Breast epithelium (tissue), 3 donors: ENCODE measurements around the gene MUCL1.

Experiments used
- CTCF ChIP-seq, 3 donors: fragments of 450-650 bp; IDR thresholded peaks; one replicate each; pipeline ENCODE4 v1.5.1; 2016 to 2017; ENCODE audit warnings: antibody characterized with exemption in 3 of 3, mild to moderate bottlenecking in 3 of 3, moderate library complexity in 3 of 3
- POLR2A ChIP-seq: fragments of 450-650 bp; IDR thresholded peaks from one replicate; pipeline ENCODE4 v1.6.1; 2016; ENCODE audit warnings: antibody characterized with exemption, mild to moderate bottlenecking, moderate library complexity
- POLR2AphosphoS5 ChIP-seq, 3 donors: sonication (generic); formaldehyde crosslinking; IDR thresholded peaks; one replicate each; pipeline ENCODE4 v1.6.1; 2017; ENCODE audit warnings: antibody characterized with exemption in 3 of 3

- TF ChIP-seq CTCF (IDR thresholded peaks at IDR 0.05): no peak
- no peak for TF ChIP-seq POLR2A
- TF ChIP-seq POLR2AphosphoS5 (IDR thresholded peaks at IDR 0.05): no peak
These were observed 7.6 kb downstream of the MUCL1 start for GRCh38 chr12:54861927-54862326.
